ENCODE measurements around the gene TPCN2.

The TPCN2 gene

GRCh38 chr11:69152733-69153421, 104.1 kb downstream of the TPCN2 start:
- no peak for TF ChIP-seq CTCF (IDR thresholded peaks at IDR 0.05; ENCODE audit: low read depth, low read length)
- no peak for DNase-seq (ENCODE audit: extremely low read depth, low read depth)

GRCh38 chr11:69153661-69154060, 104.9 kb downstream of the TPCN2 start:
- TF ChIP-seq CTCF (IDR thresholded peaks at IDR 0.05; ENCODE audit: low read depth, low read length): no peak
- DNase-seq (ENCODE audit: extremely low read depth, low read depth): no peak

- DNase-seq (ENCODE audit: extremely low read depth, low read depth): no peak
- no peak for TF ChIP-seq CTCF (IDR thresholded peaks at IDR 0.05; ENCODE audit: low read depth, low read length)
Observed at GRCh38 chr11:69154211-69154913, 105.6 kb downstream of the TPCN2 start.

- TF ChIP-seq CTCF (IDR thresholded peaks at IDR 0.05; ENCODE audit: low read depth, low read length): no peak
- no peak for DNase-seq (ENCODE audit: extremely low read depth, low read depth)
Observed at GRCh38 chr11:69154938-69155301, 106.2 kb downstream of the TPCN2 start.

- DNase-seq (ENCODE audit: extremely low read depth, low read depth): no peak
Observed at GRCh38 chr11:69155302-69156234, 106.8 kb downstream of the TPCN2 start, which contains the start of gene SMIM38. Gene SMIM38, plus strand, starts transcription at chr11:69155935. Its CDS starts 1,912 bp downstream, at chr11:69157847.

GRCh38 chr11:69156235-69156639, 107.5 kb downstream of the TPCN2 start:
- no peak for TF ChIP-seq CTCF (IDR thresholded peaks at IDR 0.05; ENCODE audit: low read depth, low read length)

More at GRCh38 chr11:69155302-69156234, 106.8 kb downstream of the TPCN2 start, which contains the start of gene SMIM38:
- no peak for TF ChIP-seq CTCF (IDR thresholded peaks at IDR 0.05; ENCODE audit: low read depth, low read length)

More at GRCh38 chr11:69156235-69156639, 107.5 kb downstream of the TPCN2 start:
- DNase-seq (ENCODE audit: extremely low read depth, low read depth): no peak

Data from AG09319 (cell line).